Measurements from ENCODE around the gene FBXL2.

The FBXL2 gene

DNA sequence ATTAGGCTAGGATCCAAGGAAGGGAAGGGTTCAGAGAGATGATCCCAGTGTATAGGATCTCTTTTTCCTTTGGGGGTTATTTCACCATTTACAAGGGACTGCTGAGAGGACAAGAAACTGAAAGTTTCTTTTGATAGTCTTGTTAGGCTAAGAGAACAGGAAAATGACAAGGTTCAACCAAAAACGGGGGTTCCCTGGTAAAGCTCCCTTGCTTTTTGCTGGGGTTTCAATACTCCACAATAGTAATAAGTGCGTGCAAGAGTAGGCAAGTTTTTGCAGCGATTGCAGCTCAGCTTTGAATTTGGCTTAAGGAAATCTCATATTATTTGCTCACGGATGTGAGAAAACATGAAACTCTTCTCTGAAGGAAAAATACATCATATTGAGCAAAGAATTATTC lies 39.8 kb upstream of the FBXL2 start:
- no peaks in the 10 kb centered on the region for H3F3A ChIP-seq (ENCODE audit: insufficient read depth, low read length)
- no peaks in the 10 kb centered on the region for H3K79me2 ChIP-seq (ENCODE audit: insufficient read depth, low read length)
- no peaks in the 10 kb centered on the region for H3K36me3 ChIP-seq (ENCODE audit: insufficient read depth, low read length)
- H3K27me3 ChIP-seq (ENCODE audit: insufficient read depth, low read length) = no peaks in the 10 kb centered on the region
- H4K20me1 ChIP-seq (ENCODE audit: insufficient read depth, low read length) = no peaks in the 10 kb centered on the region
- no peaks in the 10 kb centered on the region for H3K9me2 ChIP-seq (ENCODE audit: low read depth, low read length)
- TF ChIP-seq CTCF (IDR thresholded peaks at IDR 0.05; ENCODE audit: low read length) = no peak
- no peak overlapping the region for H3K9ac ChIP-seq (ENCODE audit: low read length)
- no peak overlapping the region for H3K27ac ChIP-seq (ENCODE audit: low read depth, low read length, poor library complexity, severe bottlenecking)
- H3K4me1 ChIP-seq (ENCODE audit: insufficient read depth, low read length, severe bottlenecking) = no peaks in the 10 kb centered on the region
- H3K4me2 ChIP-seq (ENCODE audit: low read length) = no peak overlapping the region
- no peak overlapping the region for H2AFZ ChIP-seq (ENCODE audit: low read length)
- H3K9me3 ChIP-seq (ENCODE audit: low read length) = no peaks in the 10 kb centered on the region
- no peak overlapping the region for H3K4me3 ChIP-seq (ENCODE audit: low read depth, low read length, poor library complexity, severe bottlenecking)

DNA sequence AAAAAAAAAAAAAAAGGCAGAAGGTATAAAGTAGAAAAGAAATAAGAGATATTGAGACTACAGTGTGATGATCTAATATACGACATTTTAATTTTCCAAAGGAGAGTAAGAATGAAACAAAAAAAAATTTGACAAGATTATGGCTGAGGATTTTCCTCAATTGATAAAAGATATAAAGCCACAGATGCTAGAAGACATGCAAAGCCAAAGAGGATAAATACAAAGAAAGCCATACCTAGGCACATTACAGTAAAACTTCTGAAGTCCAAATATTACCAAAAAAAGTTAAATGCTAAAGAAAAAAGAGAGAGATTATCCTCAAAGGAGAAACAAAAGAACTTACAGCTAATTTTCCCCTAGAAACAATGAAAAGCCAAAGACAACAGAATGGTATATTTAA lies 38.3 kb upstream of the FBXL2 start:
- H2AFZ ChIP-seq (ENCODE audit: low read length) = no peak overlapping the region

DNA sequence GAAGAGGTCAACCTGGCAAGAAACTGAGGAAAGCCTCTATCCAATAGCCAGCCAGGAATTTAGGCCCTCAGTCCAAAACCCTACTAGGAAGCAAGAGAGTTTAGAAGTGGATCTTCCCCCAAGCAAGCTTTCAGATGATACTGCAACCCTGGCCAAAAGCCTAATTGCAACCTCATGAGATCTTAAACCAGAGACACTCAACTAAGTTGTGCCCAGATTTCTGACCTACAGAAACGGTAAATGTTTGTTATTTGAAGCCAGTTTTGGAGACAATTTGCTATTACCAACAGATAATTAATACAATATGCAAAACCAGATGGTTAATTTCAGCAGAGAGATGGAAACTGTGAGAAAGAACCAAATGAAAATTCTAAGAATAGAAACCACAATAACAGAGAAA lies 37.0 kb upstream of the FBXL2 start:
- Histone ChIP-seq H3F3A (ENCODE audit: insufficient read depth, low read length) (no peaks in the 10 kb centered on the region), H2AFZ (ENCODE audit: low read length) (no peak overlapping the region), H3K36me3 (ENCODE audit: insufficient read depth, low read length) (no peaks in the 10 kb centered on the region), H3K79me2 (ENCODE audit: insufficient read depth, low read length) (no peaks in the 10 kb centered on the region), H3K9me2 (ENCODE audit: low read depth, low read length) (no peaks in the 10 kb centered on the region), H3K27ac (ENCODE audit: low read depth, low read length, poor library complexity, severe bottlenecking) (no peak overlapping the region), H3K27me3 (ENCODE audit: insufficient read depth, low read length) (no peaks in the 10 kb centered on the region), H4K20me1 (ENCODE audit: insufficient read depth, low read length) (no peaks in the 10 kb centered on the region), H3K4me3 (ENCODE audit: low read depth, low read length, poor library complexity, severe bottlenecking) (no peak overlapping the region), H3K9ac (ENCODE audit: low read length) (no peak overlapping the region), H3K4me1 (ENCODE audit: insufficient read depth, low read length, severe bottlenecking) (no peaks in the 10 kb centered on the region), H3K4me2 (ENCODE audit: low read length) (no peak overlapping the region), H3K9me3 (ENCODE audit: low read length) (no peaks in the 10 kb centered on the region)
- TF ChIP-seq EZH2 (IDR thresholded peaks at IDR 0.05; ENCODE audit: borderline replicate concordance, low read length) = no peak

More for the DNA sequence above, 38.3 kb upstream of the FBXL2 start:
- H4K20me1 ChIP-seq (ENCODE audit: insufficient read depth, low read length) = no peaks in the 10 kb centered on the region
- no peak overlapping the region for H3K4me2 ChIP-seq (ENCODE audit: low read length)
- no peaks in the 10 kb centered on the region for H3K79me2 ChIP-seq (ENCODE audit: insufficient read depth, low read length)
- no peaks in the 10 kb centered on the region for H3F3A ChIP-seq (ENCODE audit: insufficient read depth, low read length)
- no peak overlapping the region for H3K4me3 ChIP-seq (ENCODE audit: low read depth, low read length, poor library complexity, severe bottlenecking)
- TF ChIP-seq EZH2 (IDR thresholded peaks at IDR 0.05; ENCODE audit: borderline replicate concordance, low read length) (no peak), CTCF (IDR thresholded peaks at IDR 0.05; ENCODE audit: low read length) (no peak)
- no peak overlapping the region for H3K27ac ChIP-seq (ENCODE audit: low read depth, low read length, poor library complexity, severe bottlenecking)
- no peaks in the 10 kb centered on the region for H3K4me1 ChIP-seq (ENCODE audit: insufficient read depth, low read length, severe bottlenecking)
- no peak overlapping the region for H3K9ac ChIP-seq (ENCODE audit: low read length)
- H3K36me3 ChIP-seq (ENCODE audit: insufficient read depth, low read length) = no peaks in the 10 kb centered on the region
- no peaks in the 10 kb centered on the region for H3K27me3 ChIP-seq (ENCODE audit: insufficient read depth, low read length)
- H3K9me2 ChIP-seq (ENCODE audit: low read depth, low read length) = no peaks in the 10 kb centered on the region
- no peaks in the 10 kb centered on the region for H3K9me3 ChIP-seq (ENCODE audit: low read length)

DNA sequence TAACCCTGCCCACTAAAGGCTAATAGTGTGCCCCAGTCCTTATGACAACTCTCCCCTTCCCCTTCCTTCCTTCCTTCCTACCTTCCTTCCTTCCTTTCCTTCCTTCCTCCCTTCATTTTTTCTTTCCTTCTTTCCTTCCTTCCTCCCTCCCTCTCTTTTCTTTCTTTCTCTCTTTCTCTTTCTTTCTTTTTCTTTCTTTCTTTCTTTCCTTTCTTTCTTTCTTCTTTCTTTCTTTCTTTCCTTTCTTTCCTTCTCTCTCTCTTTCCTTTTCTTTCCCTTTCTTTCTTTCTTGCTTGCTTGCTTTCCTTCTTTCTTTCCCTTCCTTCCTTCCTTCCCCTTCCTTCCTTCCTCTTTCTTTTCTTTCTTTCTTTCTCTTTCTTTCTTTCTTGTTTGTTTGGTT lies 30.5 kb upstream of the FBXL2 start:
- no peak overlapping the region for H3K4me2 ChIP-seq (ENCODE audit: low read length)
- H3K27me3 ChIP-seq (ENCODE audit: insufficient read depth, low read length) = no peaks in the 10 kb centered on the region
- no peaks in the 10 kb centered on the region for H3K36me3 ChIP-seq (ENCODE audit: insufficient read depth, low read length)
- no peak overlapping the region for H3K9ac ChIP-seq (ENCODE audit: low read length)
- H3K9me2 ChIP-seq (ENCODE audit: low read depth, low read length) = no peaks in the 10 kb centered on the region
- H3K9me3 ChIP-seq (ENCODE audit: low read length) = no peaks in the 10 kb centered on the region
- no peak for TF ChIP-seq CTCF (IDR thresholded peaks at IDR 0.05; ENCODE audit: low read length)
- TF ChIP-seq EZH2 (IDR thresholded peaks at IDR 0.05; ENCODE audit: borderline replicate concordance, low read length) = no peak
- no peaks in the 10 kb centered on the region for H3F3A ChIP-seq (ENCODE audit: insufficient read depth, low read length)
- no peaks in the 10 kb centered on the region for H4K20me1 ChIP-seq (ENCODE audit: insufficient read depth, low read length)
- H3K4me3 ChIP-seq (ENCODE audit: low read depth, low read length, poor library complexity, severe bottlenecking) = no peak overlapping the region
- H2AFZ ChIP-seq (ENCODE audit: low read length) = no peak overlapping the region
- no peaks in the 10 kb centered on the region for H3K4me1 ChIP-seq (ENCODE audit: insufficient read depth, low read length, severe bottlenecking)
- no peaks in the 10 kb centered on the region for H3K79me2 ChIP-seq (ENCODE audit: insufficient read depth, low read length)
- H3K27ac ChIP-seq (ENCODE audit: low read depth, low read length, poor library complexity, severe bottlenecking) = no peak overlapping the region
